GM21619 (cell line): ENCODE measurements around the gene CCDC134.
"Not testable (repeated sequence)": the region's sequence is repeated elsewhere in the genome, so short reads cannot be mapped to it uniquely, and the experiment has no call there.

ENCODE experiments used
- ATAC-seq: cut with Tn5 transposase; IDR thresholded peaks from one replicate; pipeline ENCODE4 v1.9.1; 2021; ENCODE audit not compliant: unreplicated experiment

The CCDC134 gene

DNA sequence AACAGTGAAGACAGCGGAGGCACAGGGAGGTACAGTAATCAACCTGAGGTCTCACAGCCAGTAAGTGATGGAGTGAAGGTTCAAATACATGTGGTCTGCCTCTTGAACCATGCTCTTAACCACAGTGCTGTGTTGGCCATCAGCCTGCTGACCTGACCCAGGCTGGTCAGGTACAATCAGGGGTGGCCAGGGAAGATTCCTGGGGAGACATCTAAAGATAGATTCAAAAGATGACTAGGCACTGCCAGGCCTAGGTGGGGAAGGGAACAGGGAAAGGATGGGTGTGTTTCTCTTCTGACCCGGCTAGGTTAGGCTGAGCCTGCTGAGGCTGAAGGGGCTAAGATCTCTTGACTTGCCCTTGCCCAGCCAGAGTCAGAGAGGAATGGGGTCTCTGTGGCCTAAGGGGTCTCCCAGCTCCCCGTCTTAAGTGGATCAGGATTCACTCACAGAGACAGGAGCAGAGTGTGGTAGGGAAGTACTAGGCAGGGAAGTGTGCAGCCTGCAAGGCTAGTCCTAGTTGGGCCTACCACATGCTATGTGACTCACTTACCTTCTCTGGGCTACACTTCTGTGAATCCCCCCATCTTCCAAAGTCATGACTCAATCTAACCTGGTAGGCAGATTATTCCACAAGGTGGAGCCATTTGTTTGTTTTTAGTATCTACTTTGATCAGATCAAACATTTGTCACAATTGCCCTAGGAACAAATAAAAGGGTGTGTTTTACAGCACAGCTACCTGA, 22.0 kb downstream of the CCDC134 start:
- no peak for ATAC-seq

DNA sequence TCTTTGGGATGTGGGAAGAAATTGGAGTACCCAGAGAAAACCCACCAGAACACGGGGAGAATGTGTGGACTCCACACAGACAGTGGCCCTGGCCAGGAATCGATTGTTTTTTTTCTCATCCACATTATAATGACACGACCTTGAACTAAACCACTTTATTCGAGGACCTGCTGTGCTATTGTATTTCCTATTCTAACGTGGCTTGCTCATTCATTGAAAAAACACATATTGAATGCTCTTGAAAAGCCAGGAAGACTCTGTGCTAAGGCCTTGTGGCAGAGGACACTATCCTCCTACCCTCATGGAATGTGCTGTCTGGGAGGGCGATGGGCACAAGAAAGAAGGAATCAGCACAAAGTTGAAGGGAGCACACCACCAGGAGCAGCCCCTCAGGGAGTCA, 23.3 kb downstream of the CCDC134 start:
- ATAC-seq: no peak

DNA sequence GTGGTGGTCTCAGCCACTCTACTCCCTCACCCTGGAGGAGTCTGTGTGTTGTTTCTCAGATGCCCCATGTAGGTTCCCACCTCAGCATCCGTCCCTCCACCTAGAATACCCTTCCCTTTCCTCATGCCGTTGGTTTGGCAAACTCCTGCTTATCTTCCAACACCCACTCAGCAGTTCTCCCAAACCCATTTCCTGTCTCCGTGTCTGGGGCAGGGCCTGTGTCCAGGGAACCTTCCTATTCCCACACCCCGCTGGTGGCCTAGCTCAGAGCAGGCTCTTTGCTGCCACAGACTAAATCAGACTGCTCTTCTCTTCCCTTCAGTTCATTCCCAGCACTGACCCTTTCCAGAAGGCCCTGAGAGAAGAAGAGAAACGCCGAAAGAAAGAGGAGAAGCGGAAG, 24.9 kb downstream of the CCDC134 start:
- ATAC-seq: no peak

DNA sequence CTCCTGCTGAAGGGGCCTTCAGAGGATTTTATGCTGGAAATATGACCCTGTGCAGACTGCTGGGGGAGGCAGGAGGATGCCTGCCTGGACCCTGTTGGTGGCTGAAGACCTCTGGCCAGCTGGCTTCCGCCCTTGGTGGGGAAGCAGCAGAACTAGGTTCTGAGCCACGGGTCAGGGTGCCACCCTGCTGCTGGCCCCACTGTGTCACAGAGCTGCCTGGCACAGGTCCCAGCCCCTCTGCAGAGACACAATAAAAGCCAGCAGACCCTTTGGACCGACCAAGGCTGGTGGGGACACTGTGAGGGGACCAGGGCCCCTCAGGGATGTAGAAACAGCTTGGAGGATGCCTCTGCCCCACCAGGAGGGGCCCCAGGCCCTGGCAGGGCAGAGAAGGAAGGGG, 25.5 kb downstream of the CCDC134 start:
- no peak for ATAC-seq

DNA sequence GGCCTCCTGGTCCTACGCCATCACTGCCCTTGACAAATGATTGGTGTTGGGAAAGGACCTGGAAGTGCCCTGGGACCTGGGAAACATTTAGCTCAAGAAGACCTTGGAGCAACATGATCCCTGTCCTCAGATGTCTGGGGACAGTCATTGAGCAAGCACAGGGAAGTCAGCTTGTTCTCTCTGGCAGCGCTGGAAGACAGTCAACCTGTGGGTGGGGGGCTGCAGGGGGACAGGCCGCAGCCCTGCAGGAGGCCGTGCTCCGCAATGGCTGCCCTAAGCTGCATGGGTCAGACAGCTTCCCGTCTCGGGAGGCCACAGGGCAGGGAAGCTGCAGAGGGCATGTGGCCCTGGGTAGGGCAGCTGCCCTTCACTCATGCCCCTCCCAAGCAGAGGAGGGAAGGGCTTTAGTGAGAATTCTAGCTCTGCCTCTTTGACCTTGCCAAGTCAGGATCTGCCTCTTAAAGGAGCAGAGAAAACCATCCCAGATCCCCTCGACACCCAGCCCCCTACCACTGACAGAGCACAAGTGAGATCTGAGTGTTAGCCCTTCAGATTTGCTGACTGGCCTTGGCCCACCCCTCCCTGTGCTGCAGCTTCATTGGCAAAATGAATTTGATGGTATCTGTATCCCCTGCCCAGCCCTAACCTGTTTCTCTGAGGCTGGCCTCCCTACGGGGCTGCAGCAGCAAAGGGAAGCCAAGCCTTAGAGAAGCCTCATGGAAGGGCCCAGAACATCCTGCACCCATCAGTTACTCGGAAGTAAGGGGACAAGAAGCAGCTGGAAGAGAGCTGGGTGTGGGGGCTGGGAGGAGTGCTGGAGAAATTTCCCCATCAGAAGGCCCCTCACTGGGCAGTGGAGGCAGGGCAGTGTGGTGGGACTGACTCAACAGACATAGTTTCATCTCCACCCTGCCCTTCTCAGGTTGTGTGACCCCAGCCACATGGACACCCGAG, 26.2 kb downstream of the CCDC134 start:
- no peak for ATAC-seq

DNA sequence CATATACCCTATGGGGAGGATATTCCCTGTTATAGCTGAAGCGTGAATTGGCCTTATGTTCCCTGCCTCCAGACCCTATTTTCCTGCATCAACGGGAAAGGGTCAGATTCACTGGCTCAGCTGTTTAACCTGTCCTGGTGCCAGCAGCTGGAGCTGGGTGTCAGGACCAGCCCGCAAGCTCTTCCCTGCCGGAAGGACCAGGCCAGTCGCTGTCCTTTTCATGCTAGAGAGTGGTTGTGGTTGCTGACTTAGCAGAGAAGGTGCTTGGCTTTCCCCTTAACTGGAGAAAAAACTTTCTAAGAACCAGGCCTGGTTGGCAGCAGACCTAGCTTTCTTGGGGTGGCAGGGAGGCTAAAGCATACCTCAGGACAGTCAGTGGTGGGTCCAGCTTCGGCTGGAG, 27.2 kb downstream of the CCDC134 start:
- no peak for ATAC-seq

DNA sequence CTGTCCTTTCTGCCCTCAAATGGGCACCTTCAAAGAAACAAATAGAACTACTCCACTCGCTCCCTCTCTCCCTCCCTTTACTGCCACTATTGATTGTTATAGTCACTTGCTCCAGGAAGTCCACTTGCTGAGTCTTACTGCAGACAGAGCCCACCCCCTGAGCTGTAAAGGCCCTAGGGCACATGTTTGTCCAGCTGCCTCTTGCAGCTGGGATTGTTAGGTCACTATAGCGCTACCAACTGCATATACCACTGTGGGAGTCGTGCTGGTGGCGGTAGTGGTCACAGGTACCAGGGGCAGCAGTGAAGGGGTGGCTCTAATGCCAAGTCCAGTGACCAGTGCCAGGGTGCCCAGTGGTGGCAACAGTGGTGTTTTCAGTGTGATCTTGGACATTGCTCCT, 28.0 kb downstream of the CCDC134 start:
- no peak for ATAC-seq

DNA sequence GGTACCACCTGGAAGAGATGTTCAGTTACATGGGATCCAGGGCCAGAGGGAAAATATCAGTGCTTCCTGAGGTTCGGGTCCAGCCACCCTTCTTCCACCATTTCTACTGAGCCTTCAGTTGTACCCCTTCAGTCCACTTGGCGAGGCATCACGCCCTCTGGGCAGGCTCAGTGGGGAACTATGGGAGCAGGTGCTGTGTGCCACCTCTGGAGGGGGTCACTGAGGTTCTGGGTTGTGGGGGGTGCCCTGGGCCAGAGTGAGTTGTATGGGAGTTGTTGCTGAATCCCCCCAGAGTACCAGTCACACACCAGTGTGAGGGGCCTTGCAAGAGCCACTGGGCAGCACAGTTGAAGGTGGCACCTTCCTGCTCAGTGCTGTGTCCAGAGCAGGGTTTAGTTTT, 29.7 kb downstream of the CCDC134 start:
- no peak for ATAC-seq

DNA sequence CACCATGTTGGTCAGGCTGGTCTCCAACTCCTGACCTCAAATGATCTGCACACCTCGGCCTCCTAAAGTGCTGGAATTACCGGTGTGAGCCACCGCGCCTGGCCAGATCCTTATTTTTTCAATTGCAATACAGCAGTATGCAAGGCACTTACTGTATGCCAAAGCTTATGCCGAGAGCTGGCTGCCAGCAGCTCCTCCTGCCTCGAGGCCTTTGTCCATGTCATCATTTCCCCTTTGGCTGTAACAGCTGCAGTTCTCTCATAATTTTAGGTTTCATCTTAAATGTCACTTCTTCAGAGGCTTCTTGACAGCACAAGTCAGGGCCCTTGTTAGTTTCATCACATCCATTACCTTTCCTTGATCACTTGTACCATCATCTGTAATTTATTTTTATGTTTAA, 30.9 kb downstream of the CCDC134 start:
- ATAC-seq: no peak

DNA sequence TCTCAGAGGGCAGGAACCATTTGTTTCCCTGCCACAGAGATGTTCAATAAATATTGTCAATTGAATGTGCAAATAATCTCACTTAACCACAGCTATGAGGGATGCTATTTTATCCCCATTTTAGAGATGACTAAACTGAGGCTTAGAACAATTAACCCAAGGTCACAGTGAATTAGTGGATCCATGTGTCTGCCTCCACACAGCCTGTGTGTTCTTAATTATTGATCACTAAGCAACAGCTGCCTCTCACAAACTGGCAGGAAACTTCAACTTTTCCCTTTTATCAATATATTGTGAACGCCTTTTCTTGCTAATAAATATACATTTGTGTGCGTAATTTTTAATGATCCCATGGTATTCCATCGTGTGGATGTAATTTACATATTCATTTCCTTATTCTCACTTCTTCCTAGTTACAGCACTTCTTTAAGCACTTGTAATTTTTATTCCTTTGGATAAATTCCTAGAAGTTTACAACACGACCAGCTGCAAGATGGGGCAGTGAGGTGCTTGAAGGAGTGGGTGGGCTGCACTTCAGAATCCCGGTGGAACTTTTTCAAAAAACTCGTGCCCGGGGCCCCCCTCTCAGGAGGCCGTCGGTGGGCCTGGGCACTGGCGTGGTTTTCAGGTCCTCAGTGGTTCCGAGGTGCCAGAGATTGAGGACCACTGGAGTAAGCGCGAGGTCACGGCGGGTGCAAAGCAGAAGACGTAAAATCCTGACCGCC, 31.5 kb downstream of the CCDC134 start:
- ATAC-seq: no peak

DNA sequence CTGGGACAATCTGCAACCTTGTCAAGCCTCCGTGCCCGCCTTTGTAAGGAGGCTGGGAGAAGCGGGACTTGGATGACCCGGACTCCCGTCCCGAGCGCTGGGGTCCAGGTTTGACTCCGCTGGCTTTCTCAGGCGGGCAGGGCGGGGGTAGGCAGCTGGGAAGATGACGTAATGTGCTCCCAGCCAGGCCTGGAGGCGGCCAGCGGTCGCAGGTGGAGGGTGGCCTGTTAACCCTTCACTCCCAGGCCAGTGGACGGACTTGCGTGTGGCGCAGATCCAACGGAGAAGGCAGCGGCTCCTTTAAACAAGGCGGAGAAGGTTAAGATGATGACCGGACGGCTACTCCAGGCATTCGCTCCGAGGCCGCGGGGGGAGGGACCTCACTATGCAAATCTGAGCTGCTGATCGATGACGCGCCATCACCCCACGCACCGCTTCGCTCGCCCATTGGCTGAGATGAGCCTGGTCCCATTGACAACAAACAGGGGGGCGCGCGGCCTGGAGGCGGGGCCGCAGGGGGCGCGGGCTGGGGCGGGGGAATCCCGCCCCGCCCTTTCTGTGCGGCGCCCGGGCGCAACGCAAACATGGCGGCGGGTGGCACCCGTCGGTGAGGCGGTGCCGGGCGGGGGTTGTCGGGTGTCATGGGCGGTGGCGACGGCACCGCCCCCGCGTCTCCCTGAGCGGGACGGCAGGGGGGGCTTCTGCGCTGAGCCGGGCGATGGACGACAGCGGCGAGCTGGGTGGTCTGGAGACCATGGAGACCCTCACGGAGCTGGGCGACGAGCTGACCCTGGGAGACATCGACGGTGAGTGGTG, 32.3 kb downstream of the CCDC134 start, which contains the start of gene SREBF2:
SREBF2 (plus strand) TSS at position 553 of the 816 bp plus-strand sequence; CDS start at position 719, 166 bp downstream.
- peak; percentile 85 for ATAC-seq

DNA sequence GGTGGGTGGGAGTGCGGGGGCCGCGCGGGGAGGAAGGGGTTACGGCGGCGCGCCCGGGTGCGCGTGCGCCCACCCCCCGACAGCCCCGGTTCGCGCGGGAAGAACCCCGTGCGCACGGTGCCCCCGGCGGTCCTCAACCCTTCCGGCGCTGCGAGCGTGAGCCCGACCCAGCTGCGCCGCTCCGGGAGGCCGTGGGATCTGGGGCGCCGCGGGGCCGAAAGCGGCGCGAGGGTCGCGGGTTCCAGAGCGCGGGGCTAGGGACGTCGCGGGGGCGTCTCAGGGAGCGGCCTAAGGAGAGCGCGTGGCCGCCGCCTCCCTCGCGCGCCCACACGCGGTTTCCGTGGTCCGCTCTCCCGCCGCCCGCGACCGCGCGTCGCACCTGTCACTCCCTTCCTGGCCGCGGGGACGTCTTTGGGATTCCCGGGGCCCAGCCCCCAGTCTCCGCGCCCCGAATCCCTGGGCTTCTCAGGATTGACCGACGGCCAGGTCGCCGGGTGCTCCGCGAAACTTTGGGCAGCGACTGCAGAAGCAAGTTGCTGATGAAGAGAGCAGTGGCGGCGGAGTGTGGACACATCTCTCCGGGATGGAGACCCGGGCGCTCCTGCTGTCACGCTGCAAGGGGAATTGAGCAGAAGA, 33.0 kb downstream of the CCDC134 start:
- ATAC-seq: peak; percentile 11

DNA sequence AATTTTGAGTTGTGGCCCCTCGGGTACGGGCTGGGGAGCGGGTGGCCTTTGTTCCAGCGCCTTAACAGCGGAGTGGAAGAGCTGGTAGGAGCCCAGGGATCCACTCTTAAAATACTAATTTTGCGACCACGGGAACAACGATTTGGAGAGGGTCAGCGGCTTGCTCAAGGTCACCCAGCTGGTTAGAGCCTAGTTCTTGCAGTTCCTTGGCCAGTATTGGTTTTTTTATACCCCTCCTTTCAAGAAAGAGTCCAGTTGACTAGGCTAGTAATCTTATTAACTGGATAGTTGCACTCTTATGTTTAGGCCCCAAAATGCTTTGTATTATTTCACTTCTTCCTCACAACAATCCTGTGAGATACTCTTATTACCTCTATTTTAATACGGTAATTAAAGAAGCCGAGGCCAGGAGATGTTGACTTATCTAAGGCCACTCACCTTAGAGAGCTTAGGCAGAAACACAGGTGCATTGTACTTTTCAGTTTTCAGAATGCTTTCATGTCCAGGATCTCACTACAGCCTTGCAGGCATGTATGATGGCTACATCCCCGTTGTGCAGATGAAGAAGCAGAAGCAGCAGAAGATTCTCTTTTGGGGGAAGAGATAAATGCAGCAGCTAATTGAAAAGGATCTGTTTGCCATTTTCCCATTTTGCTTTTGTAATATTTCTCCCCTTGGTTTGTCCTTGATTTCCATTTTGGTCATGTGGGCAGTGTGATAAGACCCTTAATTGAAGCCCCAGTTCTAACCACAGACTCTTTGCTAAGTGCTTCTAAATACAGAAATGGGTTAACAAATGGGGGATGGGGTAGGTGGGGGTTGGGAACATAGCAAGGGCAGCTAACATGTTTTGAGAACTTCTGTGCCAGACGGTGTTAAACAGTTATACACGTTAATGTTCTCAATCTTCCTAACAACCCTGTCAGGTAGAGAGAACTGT, 33.8 kb downstream of the CCDC134 start:
- no peak for ATAC-seq

DNA sequence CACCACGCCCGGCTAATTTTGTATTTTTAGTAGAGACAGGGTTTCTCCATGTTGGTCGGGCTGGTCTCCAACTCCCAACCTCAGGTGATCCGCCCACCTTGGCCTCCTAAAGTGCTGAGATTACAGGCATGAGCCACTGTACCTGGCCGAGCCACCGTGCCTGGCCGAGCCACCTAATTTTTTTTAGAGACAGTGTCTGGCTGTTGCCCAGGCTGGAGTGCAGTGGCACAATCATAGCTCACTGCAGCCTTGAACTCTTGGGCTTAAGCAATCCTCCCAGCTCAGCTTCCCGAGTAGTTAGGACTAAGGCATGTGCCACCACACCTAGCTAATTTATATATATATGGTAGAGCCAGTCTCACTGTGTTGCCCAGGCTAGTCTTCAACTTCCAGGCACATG, 35.0 kb downstream of the CCDC134 start:
- not testable (repeated sequence) for ATAC-seq

DNA sequence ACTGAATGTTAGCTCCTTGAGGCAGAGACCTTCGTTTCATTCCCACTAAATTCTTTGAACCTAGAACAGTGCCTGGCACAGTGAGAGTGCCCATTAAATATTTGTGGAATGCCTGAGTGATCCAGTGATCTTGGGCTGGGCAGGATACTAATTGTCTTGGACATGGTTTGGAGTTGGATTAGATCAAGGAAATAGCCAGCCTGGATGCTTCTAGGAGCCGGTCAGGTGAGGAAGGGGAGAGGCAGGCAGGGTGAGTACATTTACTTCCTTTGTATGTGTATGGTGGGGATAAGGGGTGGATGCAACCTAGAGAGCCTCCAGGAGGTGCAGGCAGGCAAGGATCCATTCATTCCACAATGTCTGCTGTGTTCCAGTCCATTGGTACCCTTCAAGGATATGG, 36.1 kb downstream of the CCDC134 start:
- no peak for ATAC-seq

DNA sequence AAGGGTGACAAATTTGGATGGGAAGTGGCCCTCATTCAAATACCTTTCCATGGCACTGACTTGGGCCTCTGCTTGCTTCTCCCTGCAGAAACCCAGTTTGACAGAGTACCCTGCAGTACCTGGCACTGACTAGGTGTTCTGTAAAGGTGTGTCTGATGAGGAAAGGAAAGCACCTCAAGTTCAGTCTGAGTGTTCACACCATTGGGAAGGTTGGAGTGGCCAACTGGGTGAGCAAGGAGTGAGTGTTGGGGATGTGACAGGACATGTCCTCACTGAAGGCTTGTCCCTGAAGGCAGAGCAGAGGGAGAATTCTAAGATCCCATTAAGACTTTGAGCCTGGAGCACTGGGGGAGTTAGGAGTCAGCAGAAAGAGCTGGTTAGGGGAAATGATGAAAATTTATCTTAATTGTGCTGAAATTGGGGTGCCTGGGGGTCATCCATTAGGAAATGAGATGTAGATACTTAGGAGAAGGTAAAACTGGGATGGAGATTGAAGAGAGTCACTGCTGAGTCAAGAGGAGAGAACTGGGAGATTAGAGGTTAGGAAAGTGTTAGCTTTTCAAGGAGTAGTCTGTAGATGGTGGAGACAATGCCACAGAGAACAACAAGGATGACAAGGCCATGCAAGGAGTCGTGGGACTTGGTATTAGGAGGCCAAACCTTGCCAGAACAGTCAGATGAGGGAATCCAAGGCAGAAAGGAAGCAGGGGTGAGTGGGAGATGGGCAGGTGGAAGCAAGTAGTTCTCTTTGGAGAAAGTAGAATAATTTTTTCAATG, 38.6 kb downstream of the CCDC134 start:
- ATAC-seq: no peak

DNA sequence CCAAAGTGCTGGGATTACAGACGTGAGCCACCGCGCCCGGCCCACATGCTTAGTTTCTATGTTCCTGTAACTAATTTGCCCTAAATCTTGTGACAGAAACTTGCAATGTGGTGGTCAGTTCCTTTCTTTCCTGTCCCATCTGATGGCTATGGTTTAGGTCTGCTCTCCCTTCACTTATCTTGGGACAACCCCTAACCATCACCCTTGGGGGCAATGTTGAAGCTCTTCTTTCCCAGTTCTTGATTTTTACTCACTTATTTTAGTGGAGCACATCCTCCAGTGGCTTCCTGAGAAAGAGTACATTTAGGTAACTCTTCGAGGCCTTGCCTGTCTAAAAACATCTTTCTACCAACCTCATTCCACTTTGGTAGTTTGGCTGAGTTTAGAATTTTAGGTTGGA, 39.7 kb downstream of the CCDC134 start:
- no peak for ATAC-seq

DNA sequence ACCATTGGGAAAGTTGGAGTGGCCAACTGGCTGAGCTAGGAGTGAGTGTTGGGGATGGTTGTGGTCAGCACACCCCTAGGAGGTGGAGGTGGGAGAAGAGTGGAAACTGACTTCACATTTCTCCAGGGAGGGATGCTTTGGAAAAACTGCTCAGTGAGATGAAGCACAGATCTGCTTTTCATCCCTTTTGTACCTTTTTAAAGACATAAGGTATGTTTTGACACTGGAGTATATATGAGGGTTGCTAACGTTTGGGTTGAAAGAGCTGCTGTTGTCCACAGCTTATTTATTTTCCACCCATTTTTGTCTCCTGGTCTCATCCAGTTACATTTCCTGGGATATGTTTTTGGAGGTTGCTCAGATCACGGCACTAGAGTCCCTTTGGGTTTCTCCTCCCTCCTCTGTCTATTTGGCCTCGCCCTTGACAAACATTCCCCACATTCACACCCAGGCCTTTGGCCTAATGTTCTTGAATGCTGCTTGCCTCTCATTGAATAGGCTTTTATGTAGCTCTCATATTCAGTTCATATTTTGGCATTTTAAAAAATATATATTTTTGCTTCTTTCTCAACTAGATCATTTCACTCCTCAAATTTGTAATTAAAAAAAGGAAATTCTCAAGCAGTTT, 40.7 kb downstream of the CCDC134 start:
- ATAC-seq: no peak
